Parathyroid adenoma (tissue), 2 donors: ENCODE measurements around the gene NAP1L5.

Experiments
- H2AFZ ChIP-seq: fragments of 300-600 bp; sonication (generic); one replicate; pipeline ENCODE4 v1.7.0; 2017; ENCODE audit warnings: antibody characterized with exemption, mild to moderate bottlenecking
- H3K27ac ChIP-seq: fragments of 300-600 bp; sonication (generic); one replicate; pipeline ENCODE4 v1.7.0; 2017
- H3K27me3 ChIP-seq: fragments of 300-600 bp; sonication (generic); one replicate; pipeline ENCODE4 v1.7.0; 2017; ENCODE audit warnings: low read length; ENCODE audit not compliant: control insufficient read depth, insufficient read depth
- H3K36me3 ChIP-seq: fragments of 300-600 bp; sonication (generic); one replicate; pipeline ENCODE4 v1.7.0; 2017; ENCODE audit warnings: low read length; ENCODE audit not compliant: control insufficient read depth, insufficient read depth
- H3K4me1 ChIP-seq: fragments of 300-600 bp; sonication (generic); one replicate; pipeline ENCODE4 v1.7.0; 2017; ENCODE audit warnings: control low read depth
- H3K4me2 ChIP-seq: fragments of 300-600 bp; sonication (generic); one replicate; pipeline ENCODE4 v1.7.0; 2017; ENCODE audit warnings: low read length
- H3K4me3 ChIP-seq: fragments of 300-600 bp; sonication (generic); one replicate; pipeline ENCODE4 v1.7.0; 2017; ENCODE audit warnings: low read depth, low read length
- H3K79me2 ChIP-seq: fragments of 300-600 bp; sonication (generic); one replicate; pipeline ENCODE4 v1.7.0; 2017; ENCODE audit warnings: control low read depth
- H3K9ac ChIP-seq: fragments of 300-600 bp; sonication (generic); one replicate; pipeline ENCODE4 v1.7.0; 2017; ENCODE audit warnings: mild to moderate bottlenecking
- H3K9me3 ChIP-seq: fragments of 300-600 bp; sonication (generic); one replicate; pipeline ENCODE4 v1.7.0; 2017; ENCODE audit warnings: low read length; ENCODE audit not compliant: control insufficient read depth
- TF ChIP-seq, protein P1 (sequence below): fragments of 300-600 bp; sonication (generic); IDR thresholded peaks from one replicate; pipeline ENCODE4 v1.7.0; 2017; ENCODE audit warnings: antibody characterized with exemption, mild to moderate bottlenecking
- donor health status: primary hyperparathyroidism.

NAP1L5 gene

GRCh38 chr4:88720451-88721428 lies 23.1 kb upstream of the NAP1L5 start:
- Histone ChIP-seq H3K4me3 (no peak overlapping the region), H3K9me3 (no peaks in the 10 kb centered on the region), H3K79me2 (no peaks in the 10 kb centered on the region), H3K9ac (no peak overlapping the region), H3K4me1 (no peaks in the 10 kb centered on the region), H3K27me3 (no peaks in the 10 kb centered on the region), H3K36me3 (no peaks in the 10 kb centered on the region), H3K4me2 (no peak overlapping the region), H3K27ac (no peak overlapping the region), H2AFZ (no peak overlapping the region)
- TF ChIP-seq, protein P1, sequence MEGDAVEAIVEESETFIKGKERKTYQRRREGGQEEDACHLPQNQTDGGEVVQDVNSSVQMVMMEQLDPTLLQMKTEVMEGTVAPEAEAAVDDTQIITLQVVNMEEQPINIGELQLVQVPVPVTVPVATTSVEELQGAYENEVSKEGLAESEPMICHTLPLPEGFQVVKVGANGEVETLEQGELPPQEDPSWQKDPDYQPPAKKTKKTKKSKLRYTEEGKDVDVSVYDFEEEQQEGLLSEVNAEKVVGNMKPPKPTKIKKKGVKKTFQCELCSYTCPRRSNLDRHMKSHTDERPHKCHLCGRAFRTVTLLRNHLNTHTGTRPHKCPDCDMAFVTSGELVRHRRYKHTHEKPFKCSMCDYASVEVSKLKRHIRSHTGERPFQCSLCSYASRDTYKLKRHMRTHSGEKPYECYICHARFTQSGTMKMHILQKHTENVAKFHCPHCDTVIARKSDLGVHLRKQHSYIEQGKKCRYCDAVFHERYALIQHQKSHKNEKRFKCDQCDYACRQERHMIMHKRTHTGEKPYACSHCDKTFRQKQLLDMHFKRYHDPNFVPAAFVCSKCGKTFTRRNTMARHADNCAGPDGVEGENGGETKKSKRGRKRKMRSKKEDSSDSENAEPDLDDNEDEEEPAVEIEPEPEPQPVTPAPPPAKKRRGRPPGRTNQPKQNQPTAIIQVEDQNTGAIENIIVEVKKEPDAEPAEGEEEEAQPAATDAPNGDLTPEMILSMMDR: no peak

- H3K27ac ChIP-seq: no peak overlapping the region
- TF ChIP-seq, protein P1: no peak
- H3K9me3 ChIP-seq: no peaks in the 10 kb centered on the region
- no peak overlapping the region for H3K4me2 ChIP-seq
- no peaks in the 10 kb centered on the region for H3K79me2 ChIP-seq
- H3K36me3 ChIP-seq: no peaks in the 10 kb centered on the region
- no peak overlapping the region for H3K9ac ChIP-seq
- H3K4me3 ChIP-seq: no peak overlapping the region
- H3K4me1 ChIP-seq: no peaks in the 10 kb centered on the region
- H3K27me3 ChIP-seq: no peaks in the 10 kb centered on the region
- no peak overlapping the region for H2AFZ ChIP-seq
These were observed 21.8 kb upstream of the NAP1L5 start for GRCh38 chr4:88719381-88719780.

DNA sequence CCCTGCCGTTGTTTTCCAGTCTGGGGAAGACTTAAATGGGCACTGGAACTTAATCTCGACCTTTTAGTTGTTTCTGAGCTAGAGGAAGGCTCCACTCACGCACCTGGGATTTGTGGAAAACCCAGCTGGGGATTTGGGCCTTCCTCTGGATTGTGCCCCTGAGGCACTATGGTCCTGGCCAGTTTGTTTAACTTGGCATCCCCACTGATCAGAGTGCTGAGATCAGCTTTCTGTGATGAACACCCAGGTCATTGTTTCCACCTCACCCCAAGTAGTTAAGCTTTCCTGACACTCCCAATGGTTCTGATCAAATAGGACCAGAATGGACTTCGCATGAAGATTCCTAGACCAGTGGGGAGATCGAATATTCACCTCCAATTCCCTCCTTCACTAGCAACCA lies 20.5 kb upstream of the NAP1L5 start:
- H3K4me2 ChIP-seq: no peak overlapping the region
- no peak overlapping the region for H3K27ac ChIP-seq
- H3K4me1 ChIP-seq: no peaks in the 10 kb centered on the region
- no peaks in the 10 kb centered on the region for H3K27me3 ChIP-seq
- no peaks in the 10 kb centered on the region for H3K9me3 ChIP-seq
- H3K4me3 ChIP-seq: no peak overlapping the region
- no peak overlapping the region for H2AFZ ChIP-seq
- H3K79me2 ChIP-seq: no peaks in the 10 kb centered on the region
- H3K36me3 ChIP-seq: no peaks in the 10 kb centered on the region
- TF ChIP-seq, protein P1: no peak
- no peak overlapping the region for H3K9ac ChIP-seq

DNA sequence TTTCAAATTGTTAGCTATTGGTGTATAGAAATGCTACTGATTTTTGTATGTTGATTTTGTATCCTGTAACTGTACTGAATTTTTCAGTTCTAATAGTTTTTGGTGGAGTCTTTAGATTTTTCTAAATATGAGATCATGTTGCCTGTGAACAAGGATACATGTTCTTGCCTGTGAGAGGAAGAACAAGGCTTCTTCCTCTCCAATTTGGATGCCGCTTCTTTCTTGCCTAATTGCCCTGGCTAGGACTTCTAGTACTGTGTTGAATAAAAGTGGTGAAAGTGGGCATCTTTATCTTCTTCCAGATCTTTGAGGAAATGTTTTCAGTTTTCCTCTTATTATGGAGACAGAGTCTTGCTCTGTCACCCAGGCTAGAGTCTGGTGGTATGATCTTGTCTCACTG lies 16.2 kb upstream of the NAP1L5 start:
- no peaks in the 10 kb centered on the region for H3K9me3 ChIP-seq
- H3K4me2 ChIP-seq: no peak overlapping the region
- H3K79me2 ChIP-seq: no peaks in the 10 kb centered on the region
- H2AFZ ChIP-seq: no peak overlapping the region
- no peaks in the 10 kb centered on the region for H3K4me1 ChIP-seq
- H3K9ac ChIP-seq: no peak overlapping the region
- H3K27ac ChIP-seq: no peak overlapping the region
- TF ChIP-seq, protein P1: no peak
- no peaks in the 10 kb centered on the region for H3K27me3 ChIP-seq
- no peaks in the 10 kb centered on the region for H3K36me3 ChIP-seq
- no peak overlapping the region for H3K4me3 ChIP-seq
